K562 (cell line): Measurements from ENCODE around the gene FANCI. TPM values are rescaled to one million over a fixed set of nuclear protein-coding genes. Genes with fewer than 3 reads are reported as not detected.
A peak's percentile ranks its signal among the peaks of the same experiment; 100 is the strongest.

Experiments used
- CBX8 ChIP-seq: fragments of 200-600 bp; sonication (generic); IDR thresholded peaks from 2 replicates; pipeline ENCODE4 v1.6.1; 2012; ENCODE audit warnings: borderline replicate concordance, mixed run types, low read depth, mild to moderate bottlenecking, moderate library complexity, mixed read lengths, low read length, control low read depth, inconsistent platforms; ENCODE audit not compliant: poor library complexity, severe bottlenecking; ENCODE audit errors: extremely low read depth
- EP400 ChIP-seq: fragments of 450-650 bp; IDR thresholded peaks from 2 replicates; pipeline ENCODE4 v1.6.1; 2017; ENCODE audit warnings: antibody characterized with exemption, mild to moderate bottlenecking, moderate library complexity
- KLF10 ChIP-seq: fragments of 250-450 bp; sonication (Bioruptor Pico); IDR thresholded peaks from 2 replicates; pipeline ENCODE4 v1.6.1; 2021; ENCODE audit warnings: matching md5 sums
- MCM3 ChIP-seq: fragments of 450-650 bp; IDR thresholded peaks from 2 replicates; pipeline ENCODE4 v1.6.1; 2016
- NELFE ChIP-seq: IDR thresholded peaks from 2 replicates; pipeline ENCODE4 v1.6.1; 2011; ENCODE audit warnings: mild to moderate bottlenecking; ENCODE audit not compliant: insufficient read depth, insufficient read length
- NR3C1 ChIP-seq: sonication (generic); formaldehyde crosslinking; IDR thresholded peaks from 2 replicates; pipeline ENCODE4 v1.8.1; 2022; ENCODE audit warnings: missing genetic modification reagents
- PHTF2 ChIP-seq: fragments of 250-450 bp; sonication (Bioruptor Pico); IDR thresholded peaks from 2 replicates; pipeline ENCODE4 v1.5.0; 2021; ENCODE audit warnings: mild to moderate bottlenecking
- RBM14 ChIP-seq: fragments of 200-400 bp; formaldehyde crosslinking; IDR thresholded peaks from 2 replicates; pipeline ENCODE4 v1.6.1; 2018; ENCODE audit warnings: low read depth, mild to moderate bottlenecking, low read length, moderate library complexity, borderline replicate concordance; ENCODE audit not compliant: insufficient read depth
- RCOR1 ChIP-seq, 2 experiments: IDR thresholded peaks; 2 replicates each; pipeline ENCODE4 v1.6.1; 2012; ENCODE audit warnings: low read depth in 2 of 2, low read length in 2 of 2, borderline replicate concordance in 1 of 2, improper control_type of control experiment in 1 of 2
- RUNX1 ChIP-seq: sonication (generic); IDR thresholded peaks from 2 replicates; pipeline ENCODE4 v1.6.1; 2016; ENCODE audit warnings: antibody characterized with exemption, low read depth
- STAT5A ChIP-seq: IDR thresholded peaks from 2 replicates; pipeline ENCODE4 v1.6.1; 2012; ENCODE audit warnings: low read length, inconsistent platforms, borderline replicate concordance
- ZNF134 ChIP-seq: fragments of 250-450 bp; sonication (Bioruptor Pico); conservative IDR thresholded peaks from 2 replicates; pipeline ENCODE4 v1.4.0; 2020
- ZNF75A ChIP-seq: fragments of 450-650 bp; formaldehyde crosslinking; IDR thresholded peaks from 2 replicates; pipeline ENCODE4 v1.4.0; 2020; ENCODE audit warnings: mild to moderate bottlenecking
- polyA plus RNA-seq, 8 experiments: library from polyadenylated mRNA; depleted of rRNA in 4 of 8; stranded (reverse) in 5 of 8; unstranded in 3 of 8; fragments of >200 nt; fragmentation: Nextera tagmentation in 2 of 8; fragmentation: Illumina TruSeq in 1 of 8; extraction: Ambion mirVana in 2 of 8; extraction: Trizol in 1 of 8; gene quantifications; 2 replicates each; pipeline versions ENCODE4 v1.2.1 to v1.2.3, GENCODE V29; 2011 to 2014; ENCODE audit warnings: inconsistent platforms in 1 of 8, missing spikeins in 1 of 8
- total RNA-seq, 7 experiments: library from RNA; depleted of rRNA in 6 of 7; stranded (reverse); fragments of >200 nt in 6 of 7; fragmentation: Illumina TruSeq in 2 of 7; extraction: Trizol in 2 of 7; gene quantifications; 2 replicates each; pipeline versions ENCODE4 v1.2.1 to v1.2.3, GENCODE V29; 2011 to 2021; ENCODE audit warnings: low replicate concordance in 1 of 7
- TF ChIP-seq, protein P1 (sequence below): sonication (generic); formaldehyde crosslinking; IDR thresholded peaks from 2 replicates; pipeline ENCODE4 v1.8.0; 2022; ENCODE audit warnings: mild to moderate bottlenecking, missing genetic modification reagents
- TF ChIP-seq, protein P2 (sequence below): sonication (generic); formaldehyde crosslinking; IDR thresholded peaks from 2 replicates; pipeline ENCODE4 v1.8.1; 2022; ENCODE audit warnings: missing genetic modification reagents
- TF ChIP-seq, protein P3 (sequence below): sonication (generic); formaldehyde crosslinking; IDR thresholded peaks from 2 replicates; pipeline ENCODE4 v1.9.0; 2022; ENCODE audit warnings: mild to moderate bottlenecking, missing genetic modification reagents
- TF ChIP-seq, protein P4 (sequence below): fragments of 450-650 bp; IDR thresholded peaks from 2 replicates; pipeline ENCODE4 v1.6.1; 2014; ENCODE audit warnings: low read depth, mild to moderate bottlenecking, moderate library complexity, borderline replicate concordance
- TF ChIP-seq, protein P5 (sequence below): IDR thresholded peaks from 2 replicates; pipeline ENCODE4 v1.6.1; 2012; ENCODE audit warnings: low read depth, low read length, improper control_type of control experiment, borderline replicate concordance

FANCI gene
- total and polyA plus RNA-seq, 9 of the 15 experiments (the other 6 are each of a cell fraction or from before 2014, with no cell fraction given), result 72.1 to 165 (median 131) TPM

DNA sequence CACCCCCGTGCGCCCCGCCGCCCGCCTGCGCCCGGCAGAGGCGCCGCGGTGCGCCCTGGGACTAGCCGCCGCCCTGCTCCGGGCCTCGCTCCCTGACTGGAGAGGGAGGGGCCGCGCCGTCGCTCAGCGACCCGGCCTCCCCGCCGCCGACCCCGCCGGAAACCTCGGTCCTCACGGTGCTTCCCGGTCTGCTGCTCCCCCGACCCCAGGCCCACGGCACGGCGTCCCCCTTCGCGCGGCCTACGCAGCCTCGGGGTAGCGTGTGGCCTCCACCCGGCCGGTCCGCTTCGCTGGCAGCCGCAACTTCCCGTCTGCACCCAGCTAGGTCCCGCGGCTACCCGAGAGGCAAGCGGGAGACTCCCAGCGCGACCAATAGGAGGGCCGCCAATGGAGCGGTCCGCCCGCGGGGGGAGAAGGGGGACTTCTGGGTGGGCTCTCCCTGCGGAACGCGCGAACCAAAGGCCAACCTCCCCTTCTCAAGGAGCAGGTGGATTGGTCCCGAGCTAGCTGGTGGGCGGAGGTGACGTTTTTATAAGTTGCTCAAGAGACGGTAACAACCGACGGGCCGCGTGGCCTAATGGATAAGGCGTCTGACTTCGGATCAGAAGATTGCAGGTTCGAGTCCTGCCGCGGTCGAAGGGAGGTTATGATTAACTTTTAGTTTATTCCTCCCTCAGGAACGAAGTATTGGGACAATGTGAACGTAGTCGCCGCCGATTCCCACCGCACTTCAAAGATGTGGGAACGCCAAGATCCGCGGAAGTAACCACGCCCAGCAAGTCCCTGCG lies 90.9 kb downstream of the FANCI start, which contains the start of gene POLG (continued):
- TF ChIP-seq, protein P1, sequence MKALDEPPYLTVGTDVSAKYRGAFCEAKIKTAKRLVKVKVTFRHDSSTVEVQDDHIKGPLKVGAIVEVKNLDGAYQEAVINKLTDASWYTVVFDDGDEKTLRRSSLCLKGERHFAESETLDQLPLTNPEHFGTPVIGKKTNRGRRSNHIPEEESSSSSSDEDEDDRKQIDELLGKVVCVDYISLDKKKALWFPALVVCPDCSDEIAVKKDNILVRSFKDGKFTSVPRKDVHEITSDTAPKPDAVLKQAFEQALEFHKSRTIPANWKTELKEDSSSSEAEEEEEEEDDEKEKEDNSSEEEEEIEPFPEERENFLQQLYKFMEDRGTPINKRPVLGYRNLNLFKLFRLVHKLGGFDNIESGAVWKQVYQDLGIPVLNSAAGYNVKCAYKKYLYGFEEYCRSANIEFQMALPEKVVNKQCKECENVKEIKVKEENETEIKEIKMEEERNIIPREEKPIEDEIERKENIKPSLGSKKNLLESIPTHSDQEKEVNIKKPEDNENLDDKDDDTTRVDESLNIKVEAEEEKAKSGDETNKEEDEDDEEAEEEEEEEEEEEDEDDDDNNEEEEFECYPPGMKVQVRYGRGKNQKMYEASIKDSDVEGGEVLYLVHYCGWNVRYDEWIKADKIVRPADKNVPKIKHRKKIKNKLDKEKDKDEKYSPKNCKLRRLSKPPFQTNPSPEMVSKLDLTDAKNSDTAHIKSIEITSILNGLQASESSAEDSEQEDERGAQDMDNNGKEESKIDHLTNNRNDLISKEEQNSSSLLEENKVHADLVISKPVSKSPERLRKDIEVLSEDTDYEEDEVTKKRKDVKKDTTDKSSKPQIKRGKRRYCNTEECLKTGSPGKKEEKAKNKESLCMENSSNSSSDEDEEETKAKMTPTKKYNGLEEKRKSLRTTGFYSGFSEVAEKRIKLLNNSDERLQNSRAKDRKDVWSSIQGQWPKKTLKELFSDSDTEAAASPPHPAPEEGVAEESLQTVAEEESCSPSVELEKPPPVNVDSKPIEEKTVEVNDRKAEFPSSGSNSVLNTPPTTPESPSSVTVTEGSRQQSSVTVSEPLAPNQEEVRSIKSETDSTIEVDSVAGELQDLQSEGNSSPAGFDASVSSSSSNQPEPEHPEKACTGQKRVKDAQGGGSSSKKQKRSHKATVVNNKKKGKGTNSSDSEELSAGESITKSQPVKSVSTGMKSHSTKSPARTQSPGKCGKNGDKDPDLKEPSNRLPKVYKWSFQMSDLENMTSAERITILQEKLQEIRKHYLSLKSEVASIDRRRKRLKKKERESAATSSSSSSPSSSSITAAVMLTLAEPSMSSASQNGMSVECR, result peak; percentile 96
- TF ChIP-seq PHTF2 (CRISPR knock-in tag), result no peak
- TF ChIP-seq RCOR1 (IDR thresholded peaks at IDR 0.05; ENCODE audit: borderline replicate concordance in 1 of 2, low read depth in 2 of 2, low read length in 2 of 2), result peak; percentile 74 to 79
- TF ChIP-seq, protein P2, sequence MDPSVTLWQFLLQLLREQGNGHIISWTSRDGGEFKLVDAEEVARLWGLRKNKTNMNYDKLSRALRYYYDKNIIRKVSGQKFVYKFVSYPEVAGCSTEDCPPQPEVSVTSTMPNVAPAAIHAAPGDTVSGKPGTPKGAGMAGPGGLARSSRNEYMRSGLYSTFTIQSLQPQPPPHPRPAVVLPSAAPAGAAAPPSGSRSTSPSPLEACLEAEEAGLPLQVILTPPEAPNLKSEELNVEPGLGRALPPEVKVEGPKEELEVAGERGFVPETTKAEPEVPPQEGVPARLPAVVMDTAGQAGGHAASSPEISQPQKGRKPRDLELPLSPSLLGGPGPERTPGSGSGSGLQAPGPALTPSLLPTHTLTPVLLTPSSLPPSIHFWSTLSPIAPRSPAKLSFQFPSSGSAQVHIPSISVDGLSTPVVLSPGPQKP, result no peak
- TF ChIP-seq, protein P3, sequence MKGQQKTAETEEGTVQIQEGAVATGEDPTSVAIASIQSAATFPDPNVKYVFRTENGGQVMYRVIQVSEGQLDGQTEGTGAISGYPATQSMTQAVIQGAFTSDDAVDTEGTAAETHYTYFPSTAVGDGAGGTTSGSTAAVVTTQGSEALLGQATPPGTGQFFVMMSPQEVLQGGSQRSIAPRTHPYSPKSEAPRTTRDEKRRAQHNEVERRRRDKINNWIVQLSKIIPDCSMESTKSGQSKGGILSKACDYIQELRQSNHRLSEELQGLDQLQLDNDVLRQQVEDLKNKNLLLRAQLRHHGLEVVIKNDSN (CRISPR knock-in tag), result no peak
- TF ChIP-seq ZNF134 (CRISPR knock-in tag), result no peak
- 0 out of 2 replicates have a peak, but pooled peaks have one; percentile 7 for TF ChIP-seq ZNF75A (CRISPR knock-in tag)
- no peak for TF ChIP-seq CBX8
- no peak for TF ChIP-seq NR3C1 (CRISPR knock-in tag)
- no peak; the same call in 1 of the 2 replicates for TF ChIP-seq STAT5A
- TF ChIP-seq EP400, result peak; percentile 94
- peak; percentile 81; the same call in 1 of the 2 replicates for TF ChIP-seq RBM14
- TF ChIP-seq NELFE, result no peak
- no peak for TF ChIP-seq MCM3
- no peak for TF ChIP-seq KLF10 (CRISPR knock-in tag)
- no peak for TF ChIP-seq RUNX1
- TF ChIP-seq, protein P4, sequence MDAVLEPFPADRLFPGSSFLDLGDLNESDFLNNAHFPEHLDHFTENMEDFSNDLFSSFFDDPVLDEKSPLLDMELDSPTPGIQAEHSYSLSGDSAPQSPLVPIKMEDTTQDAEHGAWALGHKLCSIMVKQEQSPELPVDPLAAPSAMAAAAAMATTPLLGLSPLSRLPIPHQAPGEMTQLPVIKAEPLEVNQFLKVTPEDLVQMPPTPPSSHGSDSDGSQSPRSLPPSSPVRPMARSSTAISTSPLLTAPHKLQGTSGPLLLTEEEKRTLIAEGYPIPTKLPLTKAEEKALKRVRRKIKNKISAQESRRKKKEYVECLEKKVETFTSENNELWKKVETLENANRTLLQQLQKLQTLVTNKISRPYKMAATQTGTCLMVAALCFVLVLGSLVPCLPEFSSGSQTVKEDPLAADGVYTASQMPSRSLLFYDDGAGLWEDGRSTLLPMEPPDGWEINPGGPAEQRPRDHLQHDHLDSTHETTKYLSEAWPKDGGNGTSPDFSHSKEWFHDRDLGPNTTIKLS, result peak; percentile 89
- TF ChIP-seq, protein P5, sequence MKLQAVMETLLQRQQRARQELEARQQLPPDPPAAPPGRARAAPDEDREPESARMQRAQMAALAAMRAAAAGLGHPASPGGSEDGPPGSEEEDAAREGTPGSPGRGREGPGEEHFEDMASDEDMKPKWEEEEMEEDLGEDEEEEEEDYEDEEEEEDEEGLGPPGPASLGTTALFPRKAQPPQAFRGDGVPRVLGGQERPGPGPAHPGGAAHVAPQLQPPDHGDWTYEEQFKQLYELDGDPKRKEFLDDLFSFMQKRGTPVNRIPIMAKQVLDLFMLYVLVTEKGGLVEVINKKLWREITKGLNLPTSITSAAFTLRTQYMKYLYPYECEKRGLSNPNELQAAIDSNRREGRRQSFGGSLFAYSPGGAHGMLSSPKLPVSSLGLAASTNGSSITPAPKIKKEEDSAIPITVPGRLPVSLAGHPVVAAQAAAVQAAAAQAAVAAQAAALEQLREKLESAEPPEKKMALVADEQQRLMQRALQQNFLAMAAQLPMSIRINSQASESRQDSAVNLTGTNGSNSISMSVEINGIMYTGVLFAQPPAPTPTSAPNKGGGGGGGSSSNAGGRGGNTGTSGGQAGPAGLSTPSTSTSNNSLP, result peak; percentile 75
